ENCODE data around the gene CYB5RL. TPM values are rescaled to one million over a fixed set of nuclear protein-coding genes. Genes with fewer than 3 reads are reported as not detected.
"Not testable (repeated sequence)": the region's sequence is repeated elsewhere in the genome, so short reads cannot be mapped to it uniquely, and the experiment has no call there.

Gene CYB5RL
- total and polyA plus RNA-seq, 2 of the 13 experiments (the other 11 are each of a cell fraction or from before 2014, with no cell fraction given): 3.7 to 5.0 TPM

GRCh38 chr1:54167422-54168139 lies 32.2 kb downstream of the CYB5RL start:
- H3K9me3 ChIP-seq (ENCODE audit: low read length): no peaks in the 10 kb centered on the region
- no peak overlapping the region for H2AFZ ChIP-seq (ENCODE audit: low read length)
- CTCF ChIA-PET (ENCODE audit: low intra/inter-chr PET ratio, low total read pairs): no interaction called here
- in situ Hi-C loops (cut with HindIII; ENCODE audit: extremely low pct_ligation_motif_present, low pct_unique_long_range_greater_than_20kb): no loop called here
- POLR2A ChIA-PET: no interaction called here
- TF ChIP-seq ZBTB37 (CRISPR knock-in tag; IDR thresholded peaks at IDR 0.05): no peak
- no peak for TF ChIP-seq ZNF260 (CRISPR knock-in tag; IDR thresholded peaks at IDR 0.05; ENCODE audit: borderline replicate concordance, low read depth)
- no peak for TF ChIP-seq ZBTB38 (CRISPR knock-in tag; IDR thresholded peaks at IDR 0.05)
- no peak for TF ChIP-seq PBX3 (CRISPR knock-in tag; IDR thresholded peaks at IDR 0.05; ENCODE audit: borderline replicate concordance)
- no peak for TF ChIP-seq FOXP4 (CRISPR knock-in tag; IDR thresholded peaks at IDR 0.05)
- no peak for TF ChIP-seq SNAPC5 (CRISPR knock-in tag; IDR thresholded peaks at IDR 0.05; ENCODE audit: borderline replicate concordance)
- no peak for TF ChIP-seq SP5 (CRISPR knock-in tag; IDR thresholded peaks at IDR 0.05; ENCODE audit: borderline replicate concordance, low read depth)
- TF ChIP-seq ZNF101 (CRISPR knock-in tag; IDR thresholded peaks at IDR 0.05; ENCODE audit: borderline replicate concordance, low read depth): no peak
- TF ChIP-seq FOXO1 (CRISPR knock-in tag; IDR thresholded peaks at IDR 0.05): no peak
- peaks cover 16% of the 10 kb centered on the region for H3K4me1 ChIP-seq (ENCODE audit: insufficient read depth, low read length)
- H3K79me2 ChIP-seq (ENCODE audit: insufficient read depth, low read length): no peaks in the 10 kb centered on the region
- no peaks in the 10 kb centered on the region for H3K27me3 ChIP-seq (ENCODE audit: control insufficient read depth in 1 of 2, insufficient read depth in 2 of 2, low read length in 2 of 2)
- DNase-seq (ENCODE audit: low spot score) (no peak), ATAC-seq (no peak), FAIRE-seq (no peak)
- no peaks in the 10 kb centered on the region for H4K20me1 ChIP-seq (ENCODE audit: insufficient read depth, low read length)
- no peak overlapping the region for H3K4me3 ChIP-seq (replicated peaks in 1 of 3; ENCODE audit: insufficient read depth in 1 of 3, low read depth in 2 of 3, low read length in 3 of 3)
- no peak overlapping the region for H3K9ac ChIP-seq (ENCODE audit: insufficient read depth, low read depth, low read length)
- no peak overlapping the region for H3K27ac ChIP-seq (ENCODE audit: extremely low read length, insufficient read depth, low read length)
- BruUV-seq (replicated peaks): no TSS peak
- H3K36me3 ChIP-seq (replicated peaks in 1 of 2; ENCODE audit: control insufficient read depth in 1 of 2, insufficient read depth in 2 of 2, low read length in 2 of 2): no peaks in the 10 kb centered on the region
- no peak overlapping the region for H3K4me2 ChIP-seq (ENCODE audit: low read depth, low read length)
- intact Hi-C loops (cut with micrococcal nuclease; ENCODE audit: unreplicated experiment): no loop called here
- WGBS (ENCODE audit: low lambda C conversion rate): 60% methylated on average over 5 of the region's 9 CpGs

GRCh38 chr1:54166357-54166756 lies 33.5 kb downstream of the CYB5RL start:
- intact Hi-C loops (cut with micrococcal nuclease; ENCODE audit: unreplicated experiment); H2AFZ ChIP-seq (ENCODE audit: low read length); DNase-seq (ENCODE audit: low spot score); H3K79me2 ChIP-seq (ENCODE audit: insufficient read depth, low read length); H3K9ac ChIP-seq (ENCODE audit: insufficient read depth, low read depth, low read length); H4K20me1 ChIP-seq (ENCODE audit: insufficient read depth, low read length); H3K4me3 ChIP-seq (replicated peaks in 1 of 3; ENCODE audit: insufficient read depth in 1 of 3, low read depth in 2 of 3, low read length in 3 of 3); in situ Hi-C loops (cut with HindIII; ENCODE audit: extremely low pct_ligation_motif_present, low pct_unique_long_range_greater_than_20kb); FAIRE-seq; POLR2A ChIA-PET; H3K4me2 ChIP-seq (ENCODE audit: low read depth, low read length); H3K9me3 ChIP-seq (ENCODE audit: low read length); H3K27ac ChIP-seq (ENCODE audit: extremely low read length, insufficient read depth, low read length); CTCF ChIA-PET (ENCODE audit: low intra/inter-chr PET ratio, low total read pairs); BruUV-seq (replicated peaks); H3K27me3 ChIP-seq (ENCODE audit: control insufficient read depth in 1 of 2, insufficient read depth in 2 of 2, low read length in 2 of 2); ATAC-seq; H3K36me3 ChIP-seq (replicated peaks in 1 of 2; ENCODE audit: control insufficient read depth in 1 of 2, insufficient read depth in 2 of 2, low read length in 2 of 2): not testable (repeated sequence)
- 60% methylated on average over 8 of the region's 8 CpGs for WGBS (ENCODE audit: low lambda C conversion rate)
- peaks cover 21% of the 10 kb centered on the region for H3K4me1 ChIP-seq (ENCODE audit: insufficient read depth, low read length)
